Pancreas (tissue), 10 donors: ENCODE measurements around the gene DEPDC1. TPM values are rescaled to one million over a fixed set of nuclear protein-coding genes. Genes with fewer than 3 reads are reported as not detected.
"Not testable (repeated sequence)": the region's sequence is repeated elsewhere in the genome, so short reads cannot be mapped to it uniquely, and the experiment has no call there.

Experiments used
- ATAC-seq, 4 donors: fragments of 200-7000 bp; cut with Tn5 transposase; one replicate each; pipeline versions ENCODE4 v1.8.0 to v1.9.1; 2020; ENCODE audit warnings: mild to moderate bottlenecking in 4 of 4, moderate library complexity in 4 of 4
- DNase-seq, 6 donors: peaks; one replicate each; pipeline ENCODE4 v3.0.0-alpha.2; 2020
- FAIRE-seq: peaks from 2 replicates; lab custom pipeline; 2012; peaks lifted over from hg19 to GRCh38; lab: Jason Lieb, UNC
- H3K27ac ChIP-seq, 4 donors: fragments of 200-600 bp; sonication (generic); 1 replicate in 3 of 4; 2 replicates in 1 of 4; pipeline versions ENCODE4 v1.5.0 to v1.8.0; 2020
- H3K27me3 ChIP-seq, 4 donors: fragments of 200-600 bp; one replicate each; pipeline ENCODE4 v1.8.0; 2021
- H3K36me3 ChIP-seq, 3 donors: fragments of 200-600 bp; sonication (generic) in 1 of 3; one replicate each; pipeline versions ENCODE4 v1.5.0 to v1.8.0; 2020 to 2021
- H3K4me1 ChIP-seq, 3 donors: fragments of 200-600 bp; one replicate each; pipeline ENCODE4 v1.8.0; 2021
- H3K4me3 ChIP-seq, 4 donors: fragments of 200-600 bp; sonication (generic) in 2 of 4; one replicate each; pipeline versions ENCODE4 v1.5.0 to v1.8.0; 2020 to 2021
- H3K9me3 ChIP-seq, 4 donors: fragments of 200-600 bp; one replicate each; pipeline ENCODE4 v1.8.0; 2021
- WGBS, 2 donors: extraction: QIAGEN DNeasy Blood & Tissue Kit; methylation state at CpG; one replicate each; pipeline ENCODE4 v1.1.7; 2013; 5-methylcytosine and 5-hydroxymethylcytosine counted together
- intact Hi-C, 3 donors: fragments of 100-400 bp; cut with DNase I; formaldehyde crosslinking; loops; one replicate each; pipeline versions ENCODE4 v1.11.1 to v1.14.2; 2022
- polyA plus RNA-seq, 2 donors: library from polyadenylated mRNA; stranded (reverse); fragments of 200-250 nt; gene quantifications; one replicate each; pipeline ENCODE4 v1.2.3, GENCODE V29; 2013
- total RNA-seq, 6 donors: library from RNA; stranded (reverse); fragmentation: NEBNext Ultra II Directional in 4 of 6; extraction: Animal tissue kit (Norgen Biotek cat#: 25700) in 4 of 6; gene quantifications; one replicate each; pipeline versions ENCODE4 v1.2.1 to v1.2.4, GENCODE V29; 2021 to 2023
- TF ChIP-seq, protein P1 (sequence below), 4 donors: fragments of 200-600 bp; sonication (generic) in 3 of 4; IDR thresholded peaks; one replicate each; pipeline versions ENCODE4 v1.5.0 to v1.8.0; 2021; ENCODE audit warnings: antibody characterized with exemption in 4 of 4
- donor health status: healthy with polysubstance abuse.
- donor health status: DM: no; HTN: no; CAD: no; lungs with moderate emphysema.
- donor health status: DM: no; HTN: no; CAD: no.
- donor health status: control.
- donor health status: control.
- donor health status: Bipolar disorder and iron deficiency.
- donor health status: DM: yes; HTN: yes; CAD: no.
- donor health status: DM: no; HTN: no; CAD: no.
- donor health status: DM: no; HTN: no; CAD: no.
- donor health status: DM: yes; HTN: yes; CAD: no.

Gene DEPDC1
- total and polyA plus RNA-seq, 8 donors = 0.02 to 0.31 (median 0.10) TPM; not detected in 2

DNA sequence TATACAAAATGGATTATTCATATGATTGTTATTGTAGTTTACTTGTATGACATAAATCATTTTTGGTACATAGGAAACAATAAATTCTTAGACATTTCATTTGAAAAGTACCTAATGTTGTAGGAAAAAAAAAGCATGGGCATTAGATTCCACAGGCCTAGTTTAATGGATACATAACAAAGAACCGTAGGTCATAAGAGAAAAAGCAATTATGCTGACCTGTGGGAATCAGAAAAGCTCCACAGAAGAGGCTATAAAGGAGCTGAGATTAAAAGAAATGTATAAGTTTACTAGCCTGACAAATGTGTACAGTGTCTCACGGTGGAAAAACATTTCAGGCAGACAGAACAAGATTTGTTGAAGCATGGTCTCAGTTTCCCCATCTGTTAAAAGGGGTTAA lies 3.7 kb downstream of the DEPDC1 start:
- H3K9me3 ChIP-seq = no peaks in the 10 kb centered on the region
- H3K4me3 ChIP-seq = no peak overlapping the region
- DNase-seq = no peak
- H3K4me1 ChIP-seq = peaks cover 8 to 10% (median 9%) of the 10 kb centered on the region in 3 donors
- TF ChIP-seq, protein P1, sequence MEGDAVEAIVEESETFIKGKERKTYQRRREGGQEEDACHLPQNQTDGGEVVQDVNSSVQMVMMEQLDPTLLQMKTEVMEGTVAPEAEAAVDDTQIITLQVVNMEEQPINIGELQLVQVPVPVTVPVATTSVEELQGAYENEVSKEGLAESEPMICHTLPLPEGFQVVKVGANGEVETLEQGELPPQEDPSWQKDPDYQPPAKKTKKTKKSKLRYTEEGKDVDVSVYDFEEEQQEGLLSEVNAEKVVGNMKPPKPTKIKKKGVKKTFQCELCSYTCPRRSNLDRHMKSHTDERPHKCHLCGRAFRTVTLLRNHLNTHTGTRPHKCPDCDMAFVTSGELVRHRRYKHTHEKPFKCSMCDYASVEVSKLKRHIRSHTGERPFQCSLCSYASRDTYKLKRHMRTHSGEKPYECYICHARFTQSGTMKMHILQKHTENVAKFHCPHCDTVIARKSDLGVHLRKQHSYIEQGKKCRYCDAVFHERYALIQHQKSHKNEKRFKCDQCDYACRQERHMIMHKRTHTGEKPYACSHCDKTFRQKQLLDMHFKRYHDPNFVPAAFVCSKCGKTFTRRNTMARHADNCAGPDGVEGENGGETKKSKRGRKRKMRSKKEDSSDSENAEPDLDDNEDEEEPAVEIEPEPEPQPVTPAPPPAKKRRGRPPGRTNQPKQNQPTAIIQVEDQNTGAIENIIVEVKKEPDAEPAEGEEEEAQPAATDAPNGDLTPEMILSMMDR (IDR thresholded peaks at IDR 0.05) = no peak
- WGBS, 2 donors = 87 to 88% methylated on average over 2 of the region's 2 CpGs
- intact Hi-C loops = no loop called here
- no peaks in the 10 kb centered on the region for H3K36me3 ChIP-seq
- ATAC-seq = no peak
- no peaks in the 10 kb centered on the region for H3K27me3 ChIP-seq
- FAIRE-seq = no peak
- H3K27ac ChIP-seq = no peak overlapping the region

DNA sequence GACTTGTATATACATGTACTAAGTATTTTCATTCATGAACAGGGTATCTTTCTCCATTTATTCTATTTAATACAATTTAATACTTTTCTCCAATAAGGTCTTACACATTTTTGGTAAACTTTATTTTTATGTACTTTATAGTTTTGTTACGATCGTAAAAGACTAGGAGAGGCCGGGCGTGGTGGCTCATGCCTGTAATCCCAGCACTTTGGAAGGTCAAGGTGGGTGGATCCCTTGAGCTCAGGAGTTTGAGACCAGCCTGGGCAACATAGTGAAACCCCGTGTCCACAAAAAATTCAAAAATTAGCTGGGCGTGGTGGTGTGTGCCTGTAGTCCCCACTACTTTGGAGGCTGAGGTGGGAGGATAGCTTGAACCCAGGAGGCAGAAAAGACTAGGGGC lies 4.6 kb downstream of the DEPDC1 start:
- H3K4me3 ChIP-seq, H3K4me1 ChIP-seq, FAIRE-seq, H3K27ac ChIP-seq, DNase-seq, H3K9me3 ChIP-seq, intact Hi-C loops, ATAC-seq, H3K36me3 ChIP-seq, H3K27me3 ChIP-seq: not testable (repeated sequence)
- 94 to 97% methylated on average over 6 of the region's 6 CpGs for WGBS, 2 donors

DNA sequence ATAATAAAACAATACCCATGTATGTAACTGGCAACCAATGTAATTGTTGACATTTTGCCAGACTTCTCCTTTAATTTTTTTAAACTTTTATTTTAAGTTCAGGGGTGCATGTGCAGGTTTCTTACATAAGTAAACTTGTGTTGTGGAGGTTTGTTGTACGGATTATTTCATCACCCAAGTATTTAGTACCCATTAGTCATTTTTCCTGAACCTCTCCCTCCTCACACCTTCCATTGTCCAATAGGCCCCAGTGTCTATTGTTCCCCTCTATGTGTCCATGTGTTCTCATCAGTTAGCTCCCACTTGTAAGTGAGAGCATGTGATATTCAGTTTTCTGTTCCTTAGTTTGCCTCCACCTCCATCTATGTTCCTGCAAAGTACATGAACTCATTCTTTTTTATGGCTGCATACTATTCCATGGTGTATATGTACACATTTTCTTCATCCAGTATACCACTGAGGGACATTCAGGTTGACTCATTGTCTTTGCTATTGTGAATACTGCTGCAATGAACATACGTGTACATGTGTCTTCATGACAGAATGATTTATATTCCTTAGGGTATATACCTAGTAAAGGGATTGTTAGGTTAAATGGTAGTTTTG lies 6.7 kb downstream of the DEPDC1 start:
- H3K27ac ChIP-seq = no peak overlapping the region
- ATAC-seq (no peak), FAIRE-seq (no peak), DNase-seq (no peak)
- intact Hi-C loops = no loop called here
- H3K4me3 ChIP-seq = no peak overlapping the region
- no peaks in the 10 kb centered on the region for H3K4me1 ChIP-seq
- no peaks in the 10 kb centered on the region for H3K9me3 ChIP-seq
- 94% methylated on average over 2 of the region's 2 CpGs for WGBS, 2 donors
- TF ChIP-seq, protein P1 (IDR thresholded peaks at IDR 0.05) = no peak
- H3K27me3 ChIP-seq = no peaks in the 10 kb centered on the region
- H3K36me3 ChIP-seq = no peaks in the 10 kb centered on the region

DNA sequence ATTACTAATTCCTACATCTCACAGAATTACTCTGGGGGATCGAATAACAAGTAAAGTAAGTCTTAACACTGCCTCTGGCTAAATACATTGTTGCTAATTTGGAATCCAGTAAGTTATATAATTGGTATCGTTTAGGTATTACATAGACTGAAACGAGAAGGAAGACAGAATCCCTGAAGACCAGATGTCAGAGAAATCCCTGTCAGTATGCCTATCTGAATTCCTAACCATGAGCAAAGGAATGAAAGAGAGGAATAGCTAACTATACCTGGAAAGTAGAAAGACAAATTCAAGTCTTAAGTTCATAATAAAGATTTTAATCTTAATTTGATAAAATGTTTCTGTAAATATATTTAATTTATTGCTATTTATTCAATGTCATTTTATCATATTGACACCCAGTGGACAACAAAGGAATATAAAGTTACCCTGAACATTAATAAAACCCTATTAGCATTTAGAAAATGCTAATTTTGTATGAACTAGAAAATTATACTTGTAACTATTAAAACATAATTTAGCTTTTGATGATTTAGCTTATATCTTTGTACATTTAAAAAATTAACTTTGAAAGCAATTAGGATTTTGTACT lies 11.4 kb downstream of the DEPDC1 start:
- no peak overlapping the region for H3K4me3 ChIP-seq
- H3K4me1 ChIP-seq = no peaks in the 10 kb centered on the region
- TF ChIP-seq, protein P1 (IDR thresholded peaks at IDR 0.05) = no peak
- FAIRE-seq (no peak), DNase-seq (no peak), ATAC-seq (no peak)
- intact Hi-C loops = no loop called here
- WGBS, 2 donors = 61 to 86% methylated on average over 3 of the region's 3 CpGs
- no peaks in the 10 kb centered on the region for H3K27me3 ChIP-seq
- H3K9me3 ChIP-seq = no peaks in the 10 kb centered on the region
- H3K27ac ChIP-seq = no peak overlapping the region
- H3K36me3 ChIP-seq = no peaks in the 10 kb centered on the region

DNA sequence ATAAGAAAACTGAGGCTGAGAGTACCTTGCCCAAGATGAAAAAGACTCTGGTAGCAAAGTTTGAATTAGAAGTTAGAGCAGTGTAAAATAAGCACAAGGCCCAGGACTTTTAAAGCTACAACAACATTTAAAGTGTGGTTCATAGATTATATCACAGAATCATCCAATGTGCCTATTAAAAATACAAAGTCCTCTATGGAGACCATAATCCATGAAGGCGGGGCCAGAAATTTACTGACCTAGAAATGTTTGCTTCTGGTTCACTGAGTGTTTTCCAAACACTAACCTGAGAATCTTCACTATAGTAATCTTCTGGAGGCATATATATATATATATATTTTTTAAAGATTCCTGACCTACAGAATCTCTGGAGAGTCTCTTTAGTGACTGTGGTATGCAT lies 12.3 kb downstream of the DEPDC1 start:
- Histone ChIP-seq H3K9me3 (no peaks in the 10 kb centered on the region), H3K36me3 (no peaks in the 10 kb centered on the region), H3K4me1 (no peaks in the 10 kb centered on the region), H3K4me3 (no peak overlapping the region), H3K27ac (no peak overlapping the region), H3K27me3 (no peaks in the 10 kb centered on the region)
- TF ChIP-seq, protein P1 (IDR thresholded peaks at IDR 0.05) = no peak
- WGBS, 2 donors = 100% methylated on average over 1 of the region's 1 CpG
- no peak for DNase-seq
- FAIRE-seq = no peak
- intact Hi-C loops = no loop called here
- no peak for ATAC-seq
